ENCODE data around the gene GPATCH8.

GRCh38 chr17:44549686-44550085 lies 46.5 kb upstream of the GPATCH8 start:
- TF ChIP-seq CTCF (conservative IDR thresholded peaks at IDR 0.05 in 1 of 2, IDR thresholded peaks at IDR 0.05 in 1 of 2; ENCODE audit: extremely low read depth in 1 of 2, insufficient read depth in 1 of 2, low read depth in 1 of 2, low read length in 2 of 2) (no peak), EZH2 (IDR thresholded peaks at IDR 0.05; ENCODE audit: borderline replicate concordance, low read length) (no peak)

Measured in mammary epithelial cell (primary cell).